Measurements from ENCODE around the gene BTK.
"Not testable (repeated sequence)": the region's sequence is repeated elsewhere in the genome, so short reads cannot be mapped to it uniquely, and the experiment has no call there.

Gene BTK

GRCh38 chrX:101337776-101338271 lies 48.2 kb downstream of the BTK start:
- TF ChIP-seq POLR2A (IDR thresholded peaks at IDR 0.05; ENCODE audit: low read depth, low read length) = no peak
- FAIRE-seq = peak; percentile 6
- DNase-seq (ENCODE audit: insufficient read length, low spot score) = no peak

GRCh38 chrX:101334310-101334709 lies 51.7 kb downstream of the BTK start:
- DNase-seq (ENCODE audit: insufficient read length, low spot score); FAIRE-seq: not testable (repeated sequence)

- not testable (repeated sequence) for FAIRE-seq; DNase-seq (ENCODE audit: insufficient read length, low spot score)
These were observed 59.4 kb downstream of the BTK start for GRCh38 chrX:101326600-101326999.

- no peak for DNase-seq (ENCODE audit: insufficient read length, low spot score)
- no peak for FAIRE-seq
- no peak for TF ChIP-seq POLR2A (IDR thresholded peaks at IDR 0.05; ENCODE audit: low read depth, low read length)
These were observed 82.2 kb downstream of the BTK start for GRCh38 chrX:101303790-101304189.

Measured in H54 (cell line).